ENCODE results near the gene RPGR.

The RPGR gene

GRCh38 chrX:38327007-38327774 lies at the start of gene RPGR:
TSS of gene RPGR (minus strand) at chrX:38327509. CDS start at chrX:38327367, 142 bp downstream.
- peak; percentile 83 to 85 for DNase-seq (ENCODE audit: low read depth in 2 of 2)

- no peak for DNase-seq (ENCODE audit: low read depth in 2 of 2)
Measured at GRCh38 chrX:38376747-38377146, 49.4 kb upstream of the RPGR start.

GRCh38 chrX:38375891-38376290 lies 48.6 kb upstream of the RPGR start:
- no peak for DNase-seq (ENCODE audit: low read depth in 2 of 2)

GRCh38 chrX:38374431-38374830 lies 47.1 kb upstream of the RPGR start:
- no peak for DNase-seq (ENCODE audit: low read depth in 2 of 2)

- no peak for DNase-seq (ENCODE audit: low read depth in 2 of 2)
Measured at GRCh38 chrX:38371641-38372040, 44.3 kb upstream of the RPGR start.

GRCh38 chrX:38368774-38369173 lies 41.5 kb upstream of the RPGR start:
- DNase-seq (ENCODE audit: low read depth in 2 of 2): no peak

GRCh38 chrX:38365954-38366353 lies 38.6 kb upstream of the RPGR start:
- no peak for DNase-seq (ENCODE audit: low read depth in 2 of 2)

GRCh38 chrX:38363046-38363445 lies 35.7 kb upstream of the RPGR start:
- DNase-seq (ENCODE audit: low read depth in 2 of 2): no peak

GRCh38 chrX:38357747-38358673 lies 30.7 kb upstream of the RPGR start:
- no peak for DNase-seq (ENCODE audit: low read depth in 2 of 2)

GRCh38 chrX:38356401-38356800 lies 29.1 kb upstream of the RPGR start:
- DNase-seq (ENCODE audit: low read depth in 2 of 2): no peak

GRCh38 chrX:38352362-38352761 lies 25.1 kb upstream of the RPGR start, which contains the start of gene OTC:
TSS of gene OTC (plus strand) at chrX:38352604. CDS start at chrX:38352697, 93 bp downstream.
- DNase-seq (ENCODE audit: low read depth in 2 of 2): no peak

- no peak for DNase-seq (ENCODE audit: low read depth in 2 of 2)
Measured at GRCh38 chrX:38351346-38351745, 24.0 kb upstream of the RPGR start.

GRCh38 chrX:38347136-38347535 lies 19.8 kb upstream of the RPGR start:
- DNase-seq (ENCODE audit: low read depth in 2 of 2): no peak

GRCh38 chrX:38346150-38346549 lies 18.8 kb upstream of the RPGR start:
- DNase-seq (ENCODE audit: low read depth in 2 of 2): no peak

- DNase-seq (ENCODE audit: low read depth in 2 of 2): no peak
Measured at GRCh38 chrX:38342853-38343778, 15.8 kb upstream of the RPGR start.

GRCh38 chrX:38341442-38341841 lies 14.1 kb upstream of the RPGR start:
- DNase-seq (ENCODE audit: low read depth in 2 of 2): no peak

- DNase-seq (ENCODE audit: low read depth in 2 of 2): no peak
Measured at GRCh38 chrX:38336538-38337240, 9.4 kb upstream of the RPGR start.

- no peak for DNase-seq (ENCODE audit: low read depth in 2 of 2)
Measured at GRCh38 chrX:38335382-38335781, 8.1 kb upstream of the RPGR start.

- no peak for DNase-seq (ENCODE audit: low read depth in 2 of 2)
Measured at GRCh38 chrX:38332505-38332904, 5.2 kb upstream of the RPGR start.

- no peak for DNase-seq (ENCODE audit: low read depth in 2 of 2)
Measured at GRCh38 chrX:38327775-38328081, 419 bp upstream of the RPGR start.

- no peak for DNase-seq (ENCODE audit: low read depth in 2 of 2)
Measured at GRCh38 chrX:38326086-38326485, 1.2 kb downstream of the RPGR start.
